ENCODE data around the gene MED23. TPM values are rescaled to one million over a fixed set of nuclear protein-coding genes. Genes with fewer than 3 reads are reported as not detected.

MED23 gene
- total RNA-seq, 2 experiments from 2014 or later = 25.5 to 26.0 TPM

DNA sequence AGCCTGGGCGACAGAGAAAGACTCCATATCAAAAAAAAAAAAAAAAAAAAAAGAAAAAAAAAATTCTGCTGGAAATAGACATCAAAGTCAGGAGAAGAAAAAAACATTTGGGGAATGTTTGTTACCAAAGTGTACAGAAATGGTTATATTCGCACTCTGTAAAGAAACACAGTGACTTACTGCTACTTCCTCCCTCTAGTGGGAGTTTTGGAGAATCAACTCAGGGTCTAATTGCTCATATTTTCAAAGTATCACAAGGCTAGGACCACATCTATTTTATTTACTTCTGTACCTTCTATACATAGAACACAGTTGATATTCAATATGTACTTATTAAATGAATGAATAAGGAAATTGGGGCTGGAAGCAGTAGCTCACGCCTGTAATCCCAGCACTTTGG is 30.6 kb downstream of the MED23 start:
- H3K27ac Mint-ChIP-seq = no peak overlapping the region
- H3K4me3 Mint-ChIP-seq = no peak overlapping the region
- H3K27me3 Mint-ChIP-seq = no peaks in the 10 kb centered on the region
- POLR2A ChIA-PET = no interaction called here
- H3K4me1 Mint-ChIP-seq (ENCODE audit: low read depth) = no peaks in the 10 kb centered on the region
- peaks cover 45% of the 10 kb centered on the region for H3K36me3 Mint-ChIP-seq
- no peak for DNase-seq
- CTCF ChIA-PET = interaction anchor here (0.6 to 1.6 kb wide), 2 partner anchors 78 to 398 kb away, joined by 3 to 6 read pairs; no protein-coding TSS in a partner anchor
- H3K9me3 Mint-ChIP-seq = no peaks in the 10 kb centered on the region
- intact Hi-C loops (cut with micrococcal nuclease) = no loop called here

DNA sequence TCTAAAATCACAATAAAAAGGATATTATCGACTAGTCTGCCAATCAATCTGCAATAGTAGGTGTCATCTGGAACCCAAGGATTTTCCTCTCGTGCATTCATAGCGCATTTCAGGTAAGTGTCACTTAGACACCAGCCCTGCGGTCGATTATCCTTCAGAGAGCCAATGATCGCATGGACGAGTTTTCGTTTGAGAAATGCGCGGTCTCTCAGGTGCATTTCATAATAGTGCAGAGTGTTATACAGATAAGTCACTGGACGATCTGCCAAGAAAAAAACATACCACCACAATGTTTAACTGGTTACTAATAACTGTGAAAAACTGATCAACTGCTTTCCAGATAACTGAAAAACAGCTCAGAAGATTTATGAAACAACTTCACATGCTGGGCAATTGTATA is 34.0 kb downstream of the MED23 start:
- H3K27ac Mint-ChIP-seq = no peak overlapping the region
- intact Hi-C loops (cut with micrococcal nuclease) = no loop called here
- H3K36me3 Mint-ChIP-seq = peaks cover 51% of the 10 kb centered on the region
- no peaks in the 10 kb centered on the region for H3K4me1 Mint-ChIP-seq (ENCODE audit: low read depth)
- H3K9me3 Mint-ChIP-seq = no peaks in the 10 kb centered on the region
- ChIA-PET CTCF (no interaction called here), POLR2A (no interaction called here)
- H3K4me3 Mint-ChIP-seq = no peak overlapping the region
- H3K27me3 Mint-ChIP-seq = no peaks in the 10 kb centered on the region
- no peak for DNase-seq

DNA sequence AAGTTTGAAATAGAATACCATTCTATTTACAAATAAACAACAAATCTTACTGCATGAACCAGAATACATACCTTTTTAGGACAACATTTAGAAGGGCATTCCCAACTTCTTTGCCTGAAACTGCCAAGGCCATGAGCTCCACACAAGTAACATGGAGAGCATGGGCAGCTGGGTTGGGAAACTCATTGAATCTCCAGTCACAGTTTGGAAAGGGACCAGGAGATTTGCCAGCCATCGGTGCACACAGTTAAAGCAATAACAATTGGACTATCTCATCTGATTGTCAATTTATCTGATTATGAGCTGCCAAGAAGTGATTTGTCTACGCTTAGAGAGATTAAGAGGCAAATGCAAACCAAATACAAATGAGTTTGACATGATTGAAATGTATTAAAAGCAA is 35.1 kb downstream of the MED23 start:
- DNase-seq = no peak
- intact Hi-C loops (cut with micrococcal nuclease) = no loop called here
- Mint-ChIP-seq H3K4me1 (ENCODE audit: low read depth) (no peaks in the 10 kb centered on the region), H3K27me3 (no peaks in the 10 kb centered on the region), H3K36me3 (peaks cover 45% of the 10 kb centered on the region), H3K27ac (no peak overlapping the region), H3K9me3 (no peaks in the 10 kb centered on the region), H3K4me3 (no peak overlapping the region)
- ChIA-PET CTCF (no interaction called here), POLR2A (no interaction called here)

DNA sequence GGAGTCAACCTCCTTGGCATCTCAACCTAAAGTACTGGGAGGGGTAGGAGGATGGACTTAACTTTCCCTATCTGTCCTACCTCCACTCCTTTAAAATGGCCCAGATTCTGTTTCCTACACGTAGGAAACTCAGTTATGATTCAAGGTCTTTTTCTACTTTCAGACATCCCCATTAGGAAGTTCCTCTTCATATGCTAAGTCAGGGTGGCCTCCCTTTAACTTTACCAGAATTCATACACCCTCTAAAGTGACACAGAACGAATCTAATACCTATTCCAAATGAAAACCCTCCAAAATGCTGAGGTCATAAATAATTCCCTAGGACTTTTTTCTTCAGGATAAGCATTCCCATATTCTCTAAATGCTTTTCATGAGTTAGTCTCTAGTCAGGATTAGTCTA is 39.4 kb downstream of the MED23 start:
- no peaks in the 10 kb centered on the region for H3K27me3 Mint-ChIP-seq
- no peaks in the 10 kb centered on the region for H3K4me1 Mint-ChIP-seq (ENCODE audit: low read depth)
- intact Hi-C loops (cut with micrococcal nuclease) = no loop called here
- ChIA-PET POLR2A (no interaction called here), CTCF (no interaction called here)
- H3K4me3 Mint-ChIP-seq = no peak overlapping the region
- H3K36me3 Mint-ChIP-seq = peaks cover 34% of the 10 kb centered on the region
- H3K9me3 Mint-ChIP-seq = no peaks in the 10 kb centered on the region
- DNase-seq = no peak
- no peak overlapping the region for H3K27ac Mint-ChIP-seq

DNA sequence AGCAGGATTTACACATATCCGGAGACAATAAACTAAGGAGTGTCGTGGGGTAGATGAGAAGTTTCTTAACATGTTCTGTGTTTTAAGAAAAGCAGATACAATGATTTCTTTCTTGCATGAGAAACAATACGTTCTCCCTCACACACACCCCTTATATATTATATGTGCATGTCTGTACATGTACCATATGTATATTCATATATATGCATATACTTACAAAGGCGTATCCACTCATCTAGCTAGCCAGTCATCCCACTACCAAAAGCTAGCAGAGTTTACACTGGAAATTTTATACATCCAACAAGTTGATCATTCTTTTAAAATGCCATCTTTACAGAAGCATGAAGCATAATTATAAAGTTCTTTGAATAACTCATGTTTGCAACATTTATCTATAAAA is 40.1 kb downstream of the MED23 start:
- peaks cover 31% of the 10 kb centered on the region for H3K36me3 Mint-ChIP-seq
- ChIA-PET POLR2A (no interaction called here), CTCF (interaction anchor here (0.7 kb wide), 1 partner anchor 54 kb away, joined by 3 read pairs; no protein-coding TSS in a partner anchor)
- no peak overlapping the region for H3K27ac Mint-ChIP-seq
- no peaks in the 10 kb centered on the region for H3K9me3 Mint-ChIP-seq
- no peak overlapping the region for H3K4me3 Mint-ChIP-seq
- no peaks in the 10 kb centered on the region for H3K4me1 Mint-ChIP-seq (ENCODE audit: low read depth)
- H3K27me3 Mint-ChIP-seq = no peaks in the 10 kb centered on the region
- DNase-seq = no peak
- intact Hi-C loops (cut with micrococcal nuclease) = no loop called here

DNA sequence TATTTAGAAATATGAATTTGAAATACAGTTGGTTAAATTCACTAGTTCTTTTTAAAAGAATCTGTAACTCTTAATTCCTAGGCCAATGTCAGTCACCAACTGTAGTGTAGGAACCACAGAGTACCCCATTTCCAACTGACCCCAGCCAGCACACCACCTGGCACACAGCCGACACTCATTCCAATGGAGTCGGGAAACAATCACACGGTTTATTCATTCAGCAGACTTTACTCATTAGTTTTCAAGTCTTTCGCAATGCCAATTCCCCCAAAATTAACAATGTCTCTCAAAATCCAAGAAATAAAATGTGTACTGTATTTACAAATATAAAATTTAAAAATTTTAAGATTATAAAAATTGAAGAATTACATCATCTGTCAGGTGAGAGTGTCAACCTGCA is 41.5 kb downstream of the MED23 start:
- ChIA-PET POLR2A (no interaction called here), CTCF (no interaction called here)
- Mint-ChIP-seq H3K27ac (no peak overlapping the region), H3K4me1 (ENCODE audit: low read depth) (no peaks in the 10 kb centered on the region), H3K9me3 (no peaks in the 10 kb centered on the region), H3K27me3 (no peaks in the 10 kb centered on the region), H3K36me3 (peaks cover 25% of the 10 kb centered on the region), H3K4me3 (no peak overlapping the region)
- DNase-seq = no peak
- intact Hi-C loops (cut with micrococcal nuclease) = no loop called here

DNA sequence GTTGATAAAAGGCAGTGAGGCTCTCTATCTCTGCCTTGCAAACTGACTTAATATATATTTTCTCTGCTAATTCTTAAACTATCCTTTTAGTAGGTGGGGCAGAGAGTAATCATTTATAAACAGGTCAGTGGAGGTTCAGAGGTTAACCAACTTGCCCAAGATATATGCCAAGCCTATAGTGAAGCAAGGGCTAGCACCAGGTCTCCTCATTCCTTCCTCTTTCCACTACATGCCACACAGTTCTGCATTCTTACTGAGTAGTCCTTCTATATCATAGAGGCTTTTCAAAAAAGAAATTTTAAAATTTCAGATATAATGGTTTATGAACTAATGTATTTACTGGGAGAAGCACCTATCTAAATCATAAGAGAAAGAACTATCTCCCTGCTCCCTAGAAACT is 46.5 kb downstream of the MED23 start:
- Mint-ChIP-seq H3K27me3 (no peaks in the 10 kb centered on the region), H3K9me3 (no peaks in the 10 kb centered on the region), H3K4me3 (no peak overlapping the region), H3K36me3 (peaks cover 15% of the 10 kb centered on the region), H3K27ac (no peak overlapping the region), H3K4me1 (ENCODE audit: low read depth) (no peaks in the 10 kb centered on the region)
- POLR2A ChIA-PET = no interaction called here
- CTCF ChIA-PET = no interaction called here
- intact Hi-C loops (cut with micrococcal nuclease) = no loop called here
- DNase-seq = no peak

DNA sequence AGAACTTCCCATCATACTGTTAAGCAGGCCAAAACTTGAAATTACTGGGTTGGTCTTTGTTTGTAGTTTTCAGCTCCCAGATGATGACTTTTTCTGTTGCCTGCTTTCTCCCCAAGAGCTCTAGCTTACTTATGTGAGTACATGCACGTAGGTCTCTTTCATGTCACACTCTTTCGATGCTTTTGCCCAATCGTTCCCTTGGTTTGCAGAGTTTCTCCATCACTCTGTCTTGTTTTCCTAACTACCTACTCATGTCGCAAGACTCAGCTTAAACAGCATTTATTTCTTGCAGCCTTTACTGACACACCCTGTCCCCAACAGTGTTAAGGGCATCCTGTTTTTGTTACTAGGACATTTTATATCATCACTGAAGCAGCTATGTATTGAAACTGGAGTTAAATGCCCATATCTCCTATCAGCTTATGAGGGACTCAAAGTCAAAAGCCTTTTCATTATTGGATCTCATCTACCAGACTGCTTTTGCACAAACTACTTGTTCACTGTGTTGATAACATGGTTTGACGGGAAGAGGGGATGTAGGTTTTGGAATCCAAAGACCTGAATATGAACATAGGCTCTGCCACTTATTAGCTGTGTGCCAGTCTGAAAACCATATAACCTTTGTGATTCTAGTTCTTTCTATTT is 52.1 kb downstream of the MED23 start:
- ChIA-PET POLR2A (interaction anchor here (0.6 kb wide), 1 partner anchor 10 kb away, joined by 3 read pairs; no protein-coding TSS in a partner anchor), CTCF (no interaction called here)
- no peaks in the 10 kb centered on the region for H3K9me3 Mint-ChIP-seq
- H3K4me1 Mint-ChIP-seq (ENCODE audit: low read depth) = no peaks in the 10 kb centered on the region
- H3K27ac Mint-ChIP-seq = no peak overlapping the region
- H3K4me3 Mint-ChIP-seq = no peak overlapping the region
- peaks cover 16% of the 10 kb centered on the region for H3K36me3 Mint-ChIP-seq
- intact Hi-C loops (cut with micrococcal nuclease) = no loop called here
- H3K27me3 Mint-ChIP-seq = no peaks in the 10 kb centered on the region
- no peak for DNase-seq

DNA sequence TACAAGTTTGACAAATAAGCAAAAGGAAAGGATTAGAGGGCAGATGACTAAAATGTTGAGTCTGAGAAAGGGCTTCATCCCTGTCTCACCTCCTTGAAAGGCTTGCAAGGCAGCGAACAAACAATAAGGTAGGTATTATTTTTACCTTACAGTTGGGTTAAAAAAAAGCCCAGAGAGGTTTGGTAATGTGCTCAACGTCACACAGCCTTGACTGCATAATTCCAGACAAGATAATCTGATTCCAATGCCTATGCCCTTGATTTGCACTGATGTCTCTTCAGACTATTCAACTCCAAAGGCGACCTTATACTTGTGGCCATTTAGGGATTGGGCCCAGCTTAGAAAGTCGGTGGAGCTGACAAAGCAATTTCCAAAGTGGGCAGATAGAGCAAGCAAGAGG is 53.4 kb downstream of the MED23 start:
- DNase-seq = no peak
- Mint-ChIP-seq H3K9me3 (no peaks in the 10 kb centered on the region), H3K4me1 (ENCODE audit: low read depth) (no peaks in the 10 kb centered on the region), H3K4me3 (no peak overlapping the region), H3K27ac (no peak overlapping the region), H3K27me3 (no peaks in the 10 kb centered on the region), H3K36me3 (peaks cover 11% of the 10 kb centered on the region)
- ChIA-PET CTCF (no interaction called here), POLR2A (no interaction called here)
- intact Hi-C loops (cut with micrococcal nuclease) = no loop called here

DNA sequence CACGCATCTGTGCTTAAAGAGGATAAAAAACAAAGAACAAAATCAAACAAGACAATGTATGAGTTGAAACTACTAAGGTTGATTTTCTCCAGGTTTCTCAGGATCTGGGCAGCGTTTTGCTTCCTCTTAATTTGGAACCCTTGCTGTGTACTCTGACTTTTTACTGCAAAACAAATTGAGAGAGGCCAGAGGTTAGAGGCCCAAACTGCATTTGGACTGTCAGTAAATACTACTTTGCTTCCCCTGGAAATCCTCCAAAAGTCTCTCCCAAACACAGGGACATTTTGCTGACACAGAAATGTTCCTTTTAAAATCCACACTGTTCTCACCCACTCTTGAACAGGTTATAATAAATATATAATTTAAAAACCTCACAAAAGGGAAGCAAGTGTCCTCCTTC is 53.9 kb downstream of the MED23 start:
- Mint-ChIP-seq H3K9me3 (no peaks in the 10 kb centered on the region), H3K4me1 (ENCODE audit: low read depth) (peaks cover under 1% of the 10 kb centered on the region), H3K4me3 (no peak overlapping the region), H3K36me3 (peaks cover 11% of the 10 kb centered on the region), H3K27me3 (no peaks in the 10 kb centered on the region), H3K27ac (no peak overlapping the region)
- DNase-seq = no peak
- ChIA-PET POLR2A (no interaction called here), CTCF (no interaction called here)
- intact Hi-C loops (cut with micrococcal nuclease) = no loop called here

DNA sequence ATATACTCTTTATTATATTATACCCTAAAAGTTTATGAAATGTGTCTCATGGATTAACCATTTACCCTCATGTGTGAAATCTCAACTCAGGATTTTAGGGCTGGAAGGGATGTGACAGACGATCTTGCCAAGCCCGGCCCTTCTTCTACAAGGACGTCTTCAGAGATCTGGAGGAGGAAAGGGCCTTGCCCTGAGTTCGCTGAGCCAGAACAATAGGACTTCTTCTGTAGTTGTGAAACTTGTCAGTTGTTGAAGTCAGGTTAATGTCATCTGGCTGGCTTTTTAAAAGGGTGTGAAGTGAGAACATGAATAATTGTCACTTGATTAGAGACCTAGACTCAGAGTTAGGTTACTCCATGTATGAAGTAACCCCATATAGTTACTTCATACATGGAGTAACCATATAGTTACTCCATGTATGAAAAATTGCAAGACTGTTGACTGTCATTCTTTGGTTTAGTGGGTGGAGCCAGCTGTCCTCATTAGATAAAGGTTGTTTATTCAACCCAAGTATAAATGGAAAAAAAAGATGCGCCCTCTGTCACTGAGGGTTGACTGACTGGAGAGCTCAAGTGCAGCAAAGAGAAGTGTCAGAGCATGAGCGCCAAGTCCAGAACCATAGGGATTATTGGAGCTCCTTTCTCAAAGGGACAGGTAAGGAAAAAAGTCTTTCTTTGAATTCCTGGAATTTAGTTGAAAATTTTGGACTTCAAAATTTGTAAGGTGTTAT is 55.2 kb downstream of the MED23 start, which contains the start of gene ARG1:
Gene ARG1 (plus strand): TSS at position 541 of the 730 bp plus-strand sequence. CDS start 57 bp downstream, at position 598.
- ChIA-PET CTCF (no interaction called here), POLR2A (no interaction called here)
- Mint-ChIP-seq H3K9me3 (no peaks in the 10 kb centered on the region), H3K27me3 (no peaks in the 10 kb centered on the region), H3K36me3 (peaks cover 7% of the 10 kb centered on the region), H3K27ac (no peak within 1 kb of the TSS), H3K4me3 (no peak within 1 kb of the TSS), H3K4me1 (ENCODE audit: low read depth) (peaks cover 5% of the 10 kb centered on the region)
- DNase-seq = no peak
- intact Hi-C loops (cut with micrococcal nuclease) = no loop called here

DNA sequence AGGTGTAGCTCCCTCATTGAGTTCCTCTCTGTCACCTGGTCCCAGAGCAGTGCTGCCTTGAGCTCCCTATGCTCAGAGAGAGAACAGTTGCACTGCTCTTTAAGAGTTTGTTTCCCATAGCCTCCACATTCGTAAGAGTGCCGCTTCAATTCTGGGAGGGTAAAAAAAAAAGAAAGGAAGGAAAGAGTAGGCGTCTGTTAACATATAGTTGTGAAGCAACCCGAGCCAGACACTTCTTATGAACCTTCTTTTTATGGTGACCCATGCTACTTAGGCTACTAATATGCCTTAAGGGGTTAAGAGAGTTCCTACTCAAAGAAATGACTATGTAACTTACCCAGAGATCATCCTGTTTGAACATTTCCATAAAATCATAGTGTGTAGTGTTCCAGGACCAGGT is 59.3 kb downstream of the MED23 start:
- no peaks in the 10 kb centered on the region for H3K9me3 Mint-ChIP-seq
- ChIA-PET POLR2A (no interaction called here), CTCF (no interaction called here)
- H3K27me3 Mint-ChIP-seq = no peaks in the 10 kb centered on the region
- H3K4me1 Mint-ChIP-seq (ENCODE audit: low read depth) = peaks cover 5% of the 10 kb centered on the region
- H3K4me3 Mint-ChIP-seq = no peak overlapping the region
- no peak for DNase-seq
- no peak overlapping the region for H3K27ac Mint-ChIP-seq
- peaks cover 9% of the 10 kb centered on the region for H3K36me3 Mint-ChIP-seq
- intact Hi-C loops (cut with micrococcal nuclease) = no loop called here

DNA sequence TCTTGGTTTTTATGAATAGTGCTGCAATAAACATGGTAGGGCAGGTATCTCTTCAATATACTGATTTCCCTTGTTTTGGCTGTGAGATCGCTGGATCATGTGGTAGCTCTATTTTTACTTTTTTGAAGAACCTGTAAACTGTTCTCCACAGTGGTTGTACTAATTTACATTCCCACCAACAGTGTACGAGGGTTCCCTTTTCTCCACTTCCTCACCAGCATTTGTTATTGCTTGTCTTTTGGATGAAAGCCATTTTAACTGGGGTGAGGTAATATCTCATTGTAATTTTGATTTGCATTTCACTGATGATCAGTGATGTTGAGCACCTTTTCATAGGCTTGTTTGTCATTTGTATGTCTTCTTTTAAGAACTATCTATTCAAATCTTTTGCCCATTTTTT is 63.0 kb downstream of the MED23 start:
- Mint-ChIP-seq H3K9me3 (no peaks in the 10 kb centered on the region), H3K36me3 (peaks cover 4% of the 10 kb centered on the region), H3K4me1 (ENCODE audit: low read depth) (peaks cover 5% of the 10 kb centered on the region), H3K27ac (no peak overlapping the region), H3K4me3 (no peak overlapping the region), H3K27me3 (no peaks in the 10 kb centered on the region)
- CTCF ChIA-PET = no interaction called here
- POLR2A ChIA-PET = no interaction called here
- intact Hi-C loops (cut with micrococcal nuclease) = no loop called here
- DNase-seq = no peak

All from activated CD4-positive, alpha-beta memory T cell treated with anti-CD3 and anti-CD28 coated beads for 36 hours (primary cell).